Left ventricle myocardium inferior (tissue), 1 donor: Measurements from ENCODE around the gene MAMDC2. TPM values are rescaled to one million over a fixed set of nuclear protein-coding genes. Genes with fewer than 3 reads are reported as not detected.

Experiments used
- DNase-seq: peaks from one replicate; pipeline ENCODE4 v3.0.0-alpha.2; 2020
- H3K27ac ChIP-seq: fragments of 200-600 bp; replicated peaks from 2 replicates; pipeline ENCODE4 v1.8.0; 2021
- H3K27me3 ChIP-seq: fragments of 200-600 bp; 2 replicates; pipeline ENCODE4 v1.8.0; 2021; ENCODE audit warnings: low read depth
- H3K36me3 ChIP-seq: fragments of 200-600 bp; 2 replicates; pipeline ENCODE4 v1.8.0; 2021
- H3K4me1 ChIP-seq: fragments of 200-600 bp; 2 replicates; pipeline ENCODE4 v1.8.0; 2021
- H3K4me3 ChIP-seq: fragments of 200-600 bp; 2 replicates; pipeline ENCODE4 v1.8.0; 2021; ENCODE audit warnings: mild to moderate bottlenecking, moderate library complexity
- H3K9me3 ChIP-seq: fragments of 200-600 bp; replicated peaks from 2 replicates; pipeline ENCODE4 v1.8.0; 2021
- CTCF ChIP-seq: fragments of 200-600 bp; IDR thresholded peaks from 2 replicates; pipeline ENCODE4 v1.8.0; 2021; ENCODE audit warnings: antibody characterized with exemption, mild to moderate bottlenecking, borderline replicate concordance
- intact Hi-C: fragments of 100-400 bp; cut with micrococcal nuclease; formaldehyde crosslinking; loops from one replicate; pipeline ENCODE4 v1.11.0; 2022
- total RNA-seq: library from RNA; stranded (reverse); fragmentation: NEBNext Ultra II Directional; extraction: Animal tissue kit (Norgen Biotek cat#: 25700); gene quantifications from one replicate; pipeline ENCODE4 v1.2.1, GENCODE V29; 2021
- donor health status: DM: no; HTN: yes; CAD: no; lungs with severe emphysema.

MAMDC2 gene
- total RNA-seq, 1 donor from 2014 or later: 9.0 TPM

GRCh38 chr9:70065572-70065971, 21.9 kb downstream of the MAMDC2 start:
- no peaks in the 10 kb centered on the region for H3K9me3 ChIP-seq
- H3K36me3 ChIP-seq: no peaks in the 10 kb centered on the region
- no peaks in the 10 kb centered on the region for H3K27me3 ChIP-seq
- no peak for DNase-seq
- TF ChIP-seq CTCF: no peak
- intact Hi-C loops: no loop called here
- H3K4me1 ChIP-seq: peaks cover 43% of the 10 kb centered on the region
- H3K27ac ChIP-seq: peak overlapping the region; percentile 48
- no peak overlapping the region for H3K4me3 ChIP-seq

GRCh38 chr9:70066418-70066817, 22.8 kb downstream of the MAMDC2 start:
- no peaks in the 10 kb centered on the region for H3K9me3 ChIP-seq
- no peak overlapping the region for H3K4me3 ChIP-seq
- peaks cover 43% of the 10 kb centered on the region for H3K4me1 ChIP-seq
- no peaks in the 10 kb centered on the region for H3K27me3 ChIP-seq
- no peak for DNase-seq
- TF ChIP-seq CTCF: no peak
- H3K27ac ChIP-seq: peak overlapping the region; percentile 48
- intact Hi-C loops: no loop called here
- H3K36me3 ChIP-seq: no peaks in the 10 kb centered on the region

- Histone ChIP-seq H3K36me3 (no peaks in the 10 kb centered on the region), H3K9me3 (no peaks in the 10 kb centered on the region), H3K27ac (no peak overlapping the region), H3K4me1 (peaks cover 43% of the 10 kb centered on the region), H3K4me3 (no peak overlapping the region), H3K27me3 (no peaks in the 10 kb centered on the region)
- TF ChIP-seq CTCF: no peak
- intact Hi-C loops: no loop called here
- no peak for DNase-seq
These were observed 23.2 kb downstream of the MAMDC2 start for GRCh38 chr9:70066874-70067273.

- intact Hi-C loops: no loop called here
- no peak for TF ChIP-seq CTCF
- DNase-seq: no peak
- Histone ChIP-seq H3K4me3 (no peak overlapping the region), H3K27me3 (no peaks in the 10 kb centered on the region), H3K9me3 (no peaks in the 10 kb centered on the region), H3K4me1 (peaks cover 53% of the 10 kb centered on the region), H3K27ac (peak overlapping the region; percentile 52), H3K36me3 (no peaks in the 10 kb centered on the region)
These were observed 26.1 kb downstream of the MAMDC2 start for GRCh38 chr9:70069704-70070103.

- no peak for TF ChIP-seq CTCF
- Histone ChIP-seq H3K9me3 (no peaks in the 10 kb centered on the region), H3K27me3 (no peaks in the 10 kb centered on the region), H3K36me3 (no peaks in the 10 kb centered on the region), H3K4me1 (peaks cover 49% of the 10 kb centered on the region), H3K4me3 (no peak overlapping the region), H3K27ac (peak overlapping the region; percentile 4)
- DNase-seq: no peak
- intact Hi-C loops: no loop called here
These were observed 29.5 kb downstream of the MAMDC2 start for GRCh38 chr9:70073193-70073592.

- no peak for DNase-seq
- H3K4me3 ChIP-seq: no peak overlapping the region
- no peaks in the 10 kb centered on the region for H3K36me3 ChIP-seq
- peak overlapping the region; percentile 4 for H3K27ac ChIP-seq
- H3K27me3 ChIP-seq: no peaks in the 10 kb centered on the region
- no peaks in the 10 kb centered on the region for H3K9me3 ChIP-seq
- H3K4me1 ChIP-seq: peaks cover 45% of the 10 kb centered on the region
- TF ChIP-seq CTCF: no peak
- intact Hi-C loops: no loop called here
These were observed 30.1 kb downstream of the MAMDC2 start for GRCh38 chr9:70073756-70074155.
